ENCODE data around the gene DLK1. TPM values are rescaled to one million over a fixed set of nuclear protein-coding genes. Genes with fewer than 3 reads are reported as not detected.

DLK1 gene
- total and polyA plus RNA-seq, 2 experiments from 2014 or later, result 1,378 to 3,299 TPM

DNA sequence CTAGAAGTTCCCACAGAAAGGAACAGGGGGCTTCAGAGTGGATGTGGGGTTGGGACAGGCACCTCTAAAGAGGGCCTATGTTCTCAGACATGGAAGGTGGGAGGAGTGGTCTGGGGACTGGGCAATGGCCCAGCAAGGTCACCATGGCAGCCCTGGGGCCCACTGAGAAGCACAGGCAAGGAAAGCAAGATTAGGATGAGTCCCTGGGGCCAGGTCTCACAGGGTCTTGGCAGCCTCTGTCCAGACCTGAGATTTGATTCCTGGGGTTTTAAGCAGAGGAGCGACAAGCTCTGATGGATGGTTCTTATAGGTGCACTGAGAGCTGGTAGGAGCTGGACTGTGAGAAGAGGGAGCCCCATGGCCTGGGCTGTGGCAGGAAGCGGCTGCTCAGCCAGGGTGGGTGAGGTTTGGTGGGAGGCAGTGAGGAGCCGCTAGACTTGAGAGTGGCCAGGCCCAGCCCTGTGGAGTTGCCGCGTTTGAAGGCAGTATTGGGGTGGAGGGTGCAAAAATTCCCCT lies 44.0 kb downstream of the DLK1 start:
- Histone ChIP-seq H3K9me2 (replicated peaks; ENCODE audit: insufficient read depth) (no peaks in the 10 kb centered on the region), H3K4me2 (no peak overlapping the region), H3K9me3 (ENCODE audit: low read depth) (no peaks in the 10 kb centered on the region), H4K20me1 (ENCODE audit: insufficient read depth, poor library complexity, severe bottlenecking) (no peaks in the 10 kb centered on the region), H3K36me3 (replicated peaks; ENCODE audit: insufficient read depth, low read depth) (no peaks in the 10 kb centered on the region), H3K27me3 (no peaks in the 10 kb centered on the region), H2AFZ (no peak overlapping the region), H3K4me1 (ENCODE audit: insufficient read depth) (peaks cover 9% of the 10 kb centered on the region), H3K27ac (peak overlapping the region; percentile 94), H3K4me3 (no peak overlapping the region), H3K79me2 (no peaks in the 10 kb centered on the region)
- DNase-seq (ENCODE audit: low spot score), result no peak
- TF ChIP-seq EZH2phosphoT487 (IDR thresholded peaks at IDR 0.05; ENCODE audit: low read depth, severe bottlenecking, unreplicated experiment), result no peak
- TF ChIP-seq, protein P1, sequence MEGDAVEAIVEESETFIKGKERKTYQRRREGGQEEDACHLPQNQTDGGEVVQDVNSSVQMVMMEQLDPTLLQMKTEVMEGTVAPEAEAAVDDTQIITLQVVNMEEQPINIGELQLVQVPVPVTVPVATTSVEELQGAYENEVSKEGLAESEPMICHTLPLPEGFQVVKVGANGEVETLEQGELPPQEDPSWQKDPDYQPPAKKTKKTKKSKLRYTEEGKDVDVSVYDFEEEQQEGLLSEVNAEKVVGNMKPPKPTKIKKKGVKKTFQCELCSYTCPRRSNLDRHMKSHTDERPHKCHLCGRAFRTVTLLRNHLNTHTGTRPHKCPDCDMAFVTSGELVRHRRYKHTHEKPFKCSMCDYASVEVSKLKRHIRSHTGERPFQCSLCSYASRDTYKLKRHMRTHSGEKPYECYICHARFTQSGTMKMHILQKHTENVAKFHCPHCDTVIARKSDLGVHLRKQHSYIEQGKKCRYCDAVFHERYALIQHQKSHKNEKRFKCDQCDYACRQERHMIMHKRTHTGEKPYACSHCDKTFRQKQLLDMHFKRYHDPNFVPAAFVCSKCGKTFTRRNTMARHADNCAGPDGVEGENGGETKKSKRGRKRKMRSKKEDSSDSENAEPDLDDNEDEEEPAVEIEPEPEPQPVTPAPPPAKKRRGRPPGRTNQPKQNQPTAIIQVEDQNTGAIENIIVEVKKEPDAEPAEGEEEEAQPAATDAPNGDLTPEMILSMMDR (IDR thresholded peaks at IDR 0.05; ENCODE audit: poor library complexity), result no peak
- no peak for TF ChIP-seq EZH2 (IDR thresholded peaks at IDR 0.05; ENCODE audit: borderline replicate concordance)
- WGBS (ENCODE audit: low lambda C conversion rate, missing lambda C conversion rate), result 64% methylated on average over 5 of the region's 5 CpGs

DNA sequence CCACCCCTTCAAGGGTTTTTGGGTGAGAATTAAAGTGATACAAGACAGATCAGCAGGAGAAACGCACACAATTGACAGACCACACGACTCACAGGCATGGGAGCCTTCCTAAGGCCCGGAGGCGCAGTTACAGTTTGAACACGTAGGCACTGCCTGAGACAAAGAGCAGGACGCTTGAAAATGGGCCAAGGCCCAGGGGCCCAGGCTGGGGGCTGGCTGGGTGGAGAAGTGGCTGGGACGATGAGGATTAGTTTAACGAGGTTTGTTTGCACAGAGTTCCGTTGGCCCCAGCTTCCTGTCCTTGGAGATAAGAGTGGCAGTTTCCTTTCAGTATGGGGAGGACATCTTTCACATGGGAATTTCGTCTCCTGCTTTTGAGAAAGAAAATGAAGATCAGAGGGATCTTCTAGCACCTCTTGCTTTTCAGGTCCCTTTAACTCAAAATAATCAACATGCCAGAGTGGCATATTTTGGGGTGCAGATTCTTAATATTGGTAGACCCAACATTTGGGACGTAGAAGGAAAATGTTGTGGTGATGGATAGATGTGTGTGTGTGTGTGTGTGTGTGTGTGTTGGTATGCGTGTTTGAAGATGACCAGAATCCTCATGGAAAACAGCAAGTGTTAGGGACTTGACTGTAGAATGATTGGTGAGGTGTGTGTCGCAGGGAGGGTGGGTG lies 44.6 kb downstream of the DLK1 start:
- Histone ChIP-seq H3K4me1 (ENCODE audit: insufficient read depth) (peaks cover 14% of the 10 kb centered on the region), H3K9me2 (replicated peaks; ENCODE audit: insufficient read depth) (no peaks in the 10 kb centered on the region), H3K4me3 (no peak overlapping the region), H4K20me1 (ENCODE audit: insufficient read depth, poor library complexity, severe bottlenecking) (no peaks in the 10 kb centered on the region), H3K79me2 (no peaks in the 10 kb centered on the region), H2AFZ (no peak overlapping the region), H3K27me3 (no peaks in the 10 kb centered on the region), H3K36me3 (replicated peaks; ENCODE audit: insufficient read depth, low read depth) (no peaks in the 10 kb centered on the region), H3K9me3 (ENCODE audit: low read depth) (no peaks in the 10 kb centered on the region), H3K4me2 (no peak overlapping the region), H3K27ac (peak overlapping the region; percentile 94)
- TF ChIP-seq EZH2 (IDR thresholded peaks at IDR 0.05; ENCODE audit: borderline replicate concordance), result no peak
- 51% methylated on average over 13 of the region's 13 CpGs for WGBS (ENCODE audit: low lambda C conversion rate, missing lambda C conversion rate)
- peak; percentile 61 for DNase-seq (ENCODE audit: low spot score)

DNA sequence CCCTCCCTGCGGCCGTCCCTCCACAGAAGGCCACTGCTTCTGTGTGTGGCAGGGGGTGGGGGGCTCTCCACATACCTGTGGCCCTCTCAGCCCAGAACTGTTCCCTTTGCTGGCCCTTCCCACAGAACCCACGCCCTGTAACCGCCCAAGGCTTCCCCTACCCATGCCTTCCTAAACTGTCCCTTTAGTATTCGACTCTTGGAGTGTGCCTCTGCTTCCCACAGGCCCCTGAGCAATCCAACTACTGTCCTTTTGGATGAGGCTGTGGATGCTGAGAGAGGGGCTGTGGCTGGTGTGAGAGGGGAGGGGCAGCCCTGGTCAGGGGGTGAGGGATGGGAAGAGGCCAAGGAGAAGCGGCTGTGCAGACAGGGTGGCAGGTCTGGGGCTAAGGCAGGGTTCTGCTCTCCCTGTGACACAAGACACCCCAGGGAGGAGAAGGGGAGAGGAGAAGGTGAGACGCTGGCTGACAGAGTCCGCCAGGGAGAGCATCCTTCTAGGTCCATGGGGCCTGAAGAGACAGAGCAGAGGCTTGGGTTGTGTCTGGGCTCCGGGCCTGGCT lies 46.0 kb downstream of the DLK1 start:
- no peaks in the 10 kb centered on the region for H3K36me3 ChIP-seq (replicated peaks; ENCODE audit: insufficient read depth, low read depth)
- no peak for TF ChIP-seq EZH2 (IDR thresholded peaks at IDR 0.05; ENCODE audit: borderline replicate concordance)
- TF ChIP-seq, protein P1 (IDR thresholded peaks at IDR 0.05; ENCODE audit: poor library complexity), result no peak
- TF ChIP-seq EZH2phosphoT487 (IDR thresholded peaks at IDR 0.05; ENCODE audit: low read depth, severe bottlenecking, unreplicated experiment), result no peak
- H3K9me3 ChIP-seq (ENCODE audit: low read depth), result no peaks in the 10 kb centered on the region

More for the DNA sequence above, 46.0 kb downstream of the DLK1 start:
- H3K4me3 ChIP-seq, result no peak overlapping the region
- peak overlapping the region; percentile 88 for H3K27ac ChIP-seq
- H3K4me2 ChIP-seq, result no peak overlapping the region
- 95% methylated on average over 7 of the region's 9 CpGs for WGBS (ENCODE audit: low lambda C conversion rate, missing lambda C conversion rate)
- no peak overlapping the region for H2AFZ ChIP-seq
- H3K27me3 ChIP-seq, result no peaks in the 10 kb centered on the region
- no peaks in the 10 kb centered on the region for H3K79me2 ChIP-seq
- H3K9me2 ChIP-seq (replicated peaks; ENCODE audit: insufficient read depth), result no peaks in the 10 kb centered on the region
- no peak for DNase-seq (ENCODE audit: low spot score)
- H3K4me1 ChIP-seq (ENCODE audit: insufficient read depth), result peaks cover 23% of the 10 kb centered on the region
- H4K20me1 ChIP-seq (ENCODE audit: insufficient read depth, poor library complexity, severe bottlenecking), result no peaks in the 10 kb centered on the region

All from hepatocyte (in vitro differentiated cells).